Uterus (tissue), 4 donors: ENCODE data around the gene KIAA0513. TPM values are rescaled to one million over a fixed set of nuclear protein-coding genes. Genes with fewer than 3 reads are reported as not detected.
A peak's percentile ranks its signal among the peaks of the same experiment; 100 is the strongest.

ENCODE experiments used
- DNase-seq, 2 donors: peaks; one replicate each; pipeline ENCODE4 v3.0.0-alpha.2; 2019 to 2020
- H3K27ac ChIP-seq, 2 donors: fragments of 200-600 bp; sonication (generic); 1 replicate in 1 of 2; 2 replicates in 1 of 2; pipeline ENCODE4 v1.5.1; 2016 to 2018
- H3K27me3 ChIP-seq, 2 donors: fragments of 200-600 bp; sonication (generic); one replicate each; pipeline ENCODE4 v1.5.1; 2018 to 2019; ENCODE audit warnings: control low read depth in 1 of 2
- H3K36me3 ChIP-seq, 2 donors: fragments of 200-600 bp; sonication (generic); one replicate each; pipeline ENCODE4 v1.5.1; 2019; ENCODE audit warnings: control low read depth in 1 of 2
- H3K4me1 ChIP-seq, 2 donors: fragments of 200-600 bp; sonication (generic); one replicate each; pipeline ENCODE4 v1.5.1; 2018 to 2019; ENCODE audit warnings: control low read depth in 1 of 2
- H3K4me3 ChIP-seq, 2 donors: fragments of 200-600 bp; sonication (generic); 1 replicate in 1 of 2; 2 replicates in 1 of 2; pipeline ENCODE4 v1.5.1; 2018 to 2019; ENCODE audit warnings: mild to moderate bottlenecking in 1 of 2
- H3K9me3 ChIP-seq, 2 donors: fragments of 200-600 bp; sonication (generic); one replicate each; pipeline ENCODE4 v1.5.1; 2019; ENCODE audit warnings: control low read depth in 1 of 2
- POLR2A ChIP-seq, 2 donors: fragments of 450-650 bp; IDR thresholded peaks; one replicate each; pipeline ENCODE4 v1.6.1; 2016; ENCODE audit warnings: antibody characterized with exemption in 2 of 2, mild to moderate bottlenecking in 1 of 2, moderate library complexity in 1 of 2
- intact Hi-C: fragments of 100-400 bp; cut with DNase I; formaldehyde crosslinking; loops from one replicate; pipeline ENCODE4 v1.15.1; 2023; ENCODE audit warnings: low total_unique reads
- total RNA-seq, 4 donors: library from RNA; depleted of rRNA in 3 of 4; stranded (reverse); fragments of >200 nt in 3 of 4; gene quantifications; one replicate each; pipeline versions ENCODE4 v1.1.0 to v1.2.4, GENCODE V29; 2014 to 2023
- TF ChIP-seq, protein P1 (sequence below), 4 experiments: fragments of 200-600 bp in 2 of 4; fragments of 450-650 bp in 2 of 4; sonication (generic) in 2 of 4; IDR thresholded peaks; one replicate each; pipeline ENCODE4 v1.5.1; 2016 to 2019; ENCODE audit warnings: antibody characterized with exemption in 4 of 4, mild to moderate bottlenecking in 2 of 4, moderate library complexity in 1 of 4
- donor health status: DM: yes; HTN: yes; CAD: no.

KIAA0513 gene
- total RNA-seq, 4 donors from 2014 or later: 4.7 to 17.3 (median 9.4) TPM

DNA sequence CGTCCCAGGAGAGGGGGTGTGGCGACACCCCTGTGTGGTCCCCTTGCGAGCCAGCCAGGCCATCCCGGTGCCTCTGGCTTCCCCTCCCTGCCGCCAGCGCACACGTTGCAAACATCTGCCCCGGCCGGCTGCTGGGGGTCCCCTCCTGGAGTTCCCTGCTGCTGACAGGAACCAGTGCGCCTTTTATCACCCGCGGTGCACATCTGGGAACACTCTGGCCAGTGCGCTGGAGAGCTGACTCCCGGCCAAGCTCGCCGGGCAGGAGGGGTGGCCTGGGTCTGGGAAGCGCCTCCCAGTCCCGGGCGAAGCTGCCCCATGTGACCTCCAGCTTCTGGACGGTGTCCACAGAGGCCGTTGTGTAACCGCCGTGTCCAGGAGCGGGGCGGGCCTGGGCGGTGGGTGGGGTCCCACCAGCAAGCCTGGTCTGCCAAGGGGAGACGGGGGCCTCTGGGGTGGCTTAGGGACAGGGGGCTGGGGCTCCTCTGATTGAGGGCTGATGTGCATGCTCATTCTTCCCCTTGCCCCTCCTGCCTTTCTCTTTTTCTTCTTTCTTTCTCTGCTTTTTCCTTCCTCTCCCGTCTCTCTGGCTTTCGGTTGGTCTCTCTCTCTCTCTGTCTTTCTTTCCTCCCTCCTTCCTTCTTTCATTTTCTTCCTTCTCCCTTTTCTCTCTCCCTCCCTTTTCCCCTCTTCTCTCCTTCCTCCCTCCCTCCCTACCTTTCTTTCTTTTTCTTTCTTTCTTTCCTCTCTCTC lies 109.9 kb downstream of the KIAA0513 start:
- H3K27me3 ChIP-seq: no peaks in the 10 kb centered on the region
- DNase-seq: peak; percentile 95 to 97
- H3K36me3 ChIP-seq: no peaks in the 10 kb centered on the region
- H3K4me1 ChIP-seq: peaks cover 4 to 5% of the 10 kb centered on the region in 2 donors
- peak overlapping the region; percentile 84 to 86 for H3K27ac ChIP-seq
- no peaks in the 10 kb centered on the region for H3K9me3 ChIP-seq
- peak overlapping the region; percentile 26 to 31 for H3K4me3 ChIP-seq
- TF ChIP-seq, protein P1, sequence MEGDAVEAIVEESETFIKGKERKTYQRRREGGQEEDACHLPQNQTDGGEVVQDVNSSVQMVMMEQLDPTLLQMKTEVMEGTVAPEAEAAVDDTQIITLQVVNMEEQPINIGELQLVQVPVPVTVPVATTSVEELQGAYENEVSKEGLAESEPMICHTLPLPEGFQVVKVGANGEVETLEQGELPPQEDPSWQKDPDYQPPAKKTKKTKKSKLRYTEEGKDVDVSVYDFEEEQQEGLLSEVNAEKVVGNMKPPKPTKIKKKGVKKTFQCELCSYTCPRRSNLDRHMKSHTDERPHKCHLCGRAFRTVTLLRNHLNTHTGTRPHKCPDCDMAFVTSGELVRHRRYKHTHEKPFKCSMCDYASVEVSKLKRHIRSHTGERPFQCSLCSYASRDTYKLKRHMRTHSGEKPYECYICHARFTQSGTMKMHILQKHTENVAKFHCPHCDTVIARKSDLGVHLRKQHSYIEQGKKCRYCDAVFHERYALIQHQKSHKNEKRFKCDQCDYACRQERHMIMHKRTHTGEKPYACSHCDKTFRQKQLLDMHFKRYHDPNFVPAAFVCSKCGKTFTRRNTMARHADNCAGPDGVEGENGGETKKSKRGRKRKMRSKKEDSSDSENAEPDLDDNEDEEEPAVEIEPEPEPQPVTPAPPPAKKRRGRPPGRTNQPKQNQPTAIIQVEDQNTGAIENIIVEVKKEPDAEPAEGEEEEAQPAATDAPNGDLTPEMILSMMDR (IDR thresholded peaks at IDR 0.05): no peak
- TF ChIP-seq POLR2A (IDR thresholded peaks at IDR 0.05): no peak
- intact Hi-C loops: no loop called here

DNA sequence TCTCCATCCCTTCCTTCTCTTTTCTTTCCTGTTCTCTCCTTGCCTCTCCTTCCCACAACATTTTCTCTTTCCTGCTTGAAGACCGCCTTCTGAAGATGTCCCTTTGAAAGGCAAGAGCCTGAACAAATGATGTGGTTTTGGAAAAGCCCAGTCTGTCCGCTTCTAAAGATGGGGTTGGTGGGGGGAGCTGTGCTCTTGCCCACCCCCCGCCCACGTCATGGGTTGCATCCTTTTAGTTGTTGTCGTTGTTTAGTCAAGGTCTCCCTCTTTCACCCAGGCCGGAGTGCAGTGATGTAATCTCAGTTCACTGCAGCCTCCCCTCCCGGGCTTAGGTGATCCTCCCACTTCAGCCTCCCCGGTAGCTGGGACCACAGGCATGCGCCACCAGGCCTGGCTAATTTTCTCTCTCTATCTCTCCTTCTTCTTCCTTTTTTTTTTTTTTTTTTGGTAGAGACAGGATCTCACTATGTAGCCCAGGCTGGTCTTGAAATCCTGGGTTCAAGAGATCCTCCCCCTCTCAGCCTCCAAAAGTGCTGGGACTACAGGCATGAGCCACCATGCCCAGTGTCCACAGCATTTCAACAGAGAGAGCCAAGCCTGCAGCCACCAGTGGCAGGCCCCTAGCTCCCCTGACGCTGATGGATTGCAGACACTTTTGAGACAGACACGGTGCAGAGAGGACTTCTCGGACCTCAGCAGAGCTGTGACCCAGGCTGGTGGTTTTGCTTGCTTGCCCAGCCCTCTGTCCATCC lies 110.7 kb downstream of the KIAA0513 start:
- Histone ChIP-seq H3K4me1 (peaks cover 4 to 5% of the 10 kb centered on the region in 2 donors), H3K27ac (peak overlapping the region; percentile 84 to 86), H3K27me3 (no peaks in the 10 kb centered on the region), H3K36me3 (no peaks in the 10 kb centered on the region), H3K9me3 (no peaks in the 10 kb centered on the region), H3K4me3 (peak overlapping the region; percentile 26 to 31)
- TF ChIP-seq POLR2A (IDR thresholded peaks at IDR 0.05): no peak
- TF ChIP-seq, protein P1 (IDR thresholded peaks at IDR 0.05): no peak
- intact Hi-C loops: no loop called here
- no peak for DNase-seq

DNA sequence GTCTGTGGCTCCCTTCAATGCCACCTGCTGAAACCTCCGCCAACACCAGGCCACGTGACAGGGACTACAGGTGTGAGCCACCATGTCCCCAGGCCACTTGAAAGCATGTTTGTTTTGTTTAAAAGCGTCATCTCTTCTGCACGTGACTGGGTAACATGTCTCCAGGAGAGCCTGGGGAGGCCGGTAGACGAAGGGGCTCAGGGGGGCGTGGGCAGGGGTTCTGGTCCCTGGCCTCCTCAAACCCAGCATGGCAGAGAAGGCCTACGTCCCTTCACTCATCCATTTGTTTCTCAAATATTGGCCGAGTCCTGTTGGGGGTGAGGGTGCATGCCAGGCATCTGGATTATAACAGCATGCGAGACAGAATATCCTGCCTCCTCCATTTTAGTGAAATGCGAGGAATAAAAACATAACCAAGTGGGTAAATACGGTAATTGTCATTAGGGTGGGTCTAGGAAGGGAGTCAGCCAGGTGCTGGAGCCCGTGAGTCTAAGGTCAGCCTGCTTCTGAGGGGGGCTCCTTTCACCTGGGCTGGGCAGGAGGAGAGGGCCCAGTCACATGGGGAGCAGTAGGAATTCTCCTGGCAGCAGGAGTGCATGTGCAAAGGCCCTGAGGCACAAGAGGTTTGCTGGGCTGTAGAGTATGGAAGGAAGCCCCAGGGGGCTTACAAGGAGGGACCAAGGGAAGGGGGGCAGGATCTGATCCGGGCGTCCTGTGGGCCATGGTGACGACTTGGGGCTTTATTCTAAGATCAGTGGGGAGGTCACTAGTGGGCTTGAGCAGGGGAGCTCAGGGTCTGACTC lies 111.4 kb downstream of the KIAA0513 start:
- TF ChIP-seq, protein P1 (IDR thresholded peaks at IDR 0.05): no peak
- no peak for TF ChIP-seq POLR2A (IDR thresholded peaks at IDR 0.05)
- intact Hi-C loops: no loop called here

DNA sequence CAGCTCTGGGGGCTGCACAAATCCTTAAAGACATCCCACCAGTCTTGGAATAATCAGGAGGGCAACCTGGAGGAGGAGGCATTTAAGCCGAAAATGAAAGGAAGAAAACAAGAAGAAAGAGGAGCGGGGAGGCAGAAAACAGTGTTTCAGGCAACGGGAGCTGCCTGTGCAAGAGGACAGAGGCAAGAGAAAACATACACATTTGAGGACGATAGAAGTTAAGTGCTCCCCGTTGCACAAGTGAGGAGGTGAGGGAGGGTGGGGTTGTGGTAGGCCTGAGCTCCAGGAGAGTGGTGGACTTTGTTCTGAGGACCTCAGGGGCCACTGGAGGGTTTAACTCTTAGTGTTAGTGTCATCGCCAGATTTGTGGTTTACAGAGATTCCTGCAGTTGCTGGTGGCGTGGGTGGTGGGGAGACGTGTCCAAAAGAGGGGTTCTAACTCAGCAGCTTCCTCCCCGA lies 112.3 kb downstream of the KIAA0513 start:
- Histone ChIP-seq H3K4me1 (peaks cover 4 to 5% of the 10 kb centered on the region in 2 donors), H3K27ac (no peak overlapping the region), H3K9me3 (no peaks in the 10 kb centered on the region), H3K4me3 (no peak overlapping the region), H3K27me3 (no peaks in the 10 kb centered on the region), H3K36me3 (no peaks in the 10 kb centered on the region)
- TF ChIP-seq, protein P1 (IDR thresholded peaks at IDR 0.05): no peak
- no peak for TF ChIP-seq POLR2A (IDR thresholded peaks at IDR 0.05)
- no peak for DNase-seq
- intact Hi-C loops: no loop called here

More for the DNA sequence above, 111.4 kb downstream of the KIAA0513 start:
- Histone ChIP-seq H3K9me3 (no peaks in the 10 kb centered on the region), H3K4me3 (no peak overlapping the region), H3K4me1 (peaks cover 4 to 5% of the 10 kb centered on the region in 2 donors), H3K27ac (peak overlapping the region in 1 of 2 donors; percentile 86), H3K27me3 (no peaks in the 10 kb centered on the region), H3K36me3 (no peaks in the 10 kb centered on the region)
- DNase-seq: no peak
